Measurements from ENCODE around the gene MYNN. TPM values are rescaled to one million over a fixed set of nuclear protein-coding genes. Genes with fewer than 3 reads are reported as not detected.
A peak's percentile ranks its signal among the peaks of the same experiment; 100 is the strongest.

MYNN gene
- total and polyA plus RNA-seq, 2 of the 13 experiments (the other 11 are each of a cell fraction or from before 2014, with no cell fraction given): 10.4 to 17.6 TPM

GRCh38 chr3:169771497-169772304 is 1.5 kb upstream of the MYNN start (continued):
- TF ChIP-seq ZBTB25 (CRISPR knock-in tag; IDR thresholded peaks at IDR 0.05) (0 out of 2 replicates have a peak, but pooled peaks have one; percentile 53), FOXJ3 (CRISPR knock-in tag; IDR thresholded peaks at IDR 0.05; ENCODE audit: borderline replicate concordance) (peak; percentile 46; the same call in 1 of the 2 replicates), ISL2 (CRISPR knock-in tag; IDR thresholded peaks at IDR 0.05) (no peak), MBD4 (IDR thresholded peaks at IDR 0.05; ENCODE audit: borderline replicate concordance, low read length) (peak; percentile 87; the same call in 1 of the 2 replicates), SETDB1 (CRISPR knock-in tag; IDR thresholded peaks at IDR 0.05; ENCODE audit: borderline replicate concordance) (no peak), RXRA (CRISPR knock-in tag; IDR thresholded peaks at IDR 0.05) (no peak), NKX3-1 (CRISPR knock-in tag; IDR thresholded peaks at IDR 0.05) (0 out of 2 replicates have a peak, but pooled peaks have one; percentile 51), ZNF362 (CRISPR knock-in tag; IDR thresholded peaks at IDR 0.05; ENCODE audit: borderline replicate concordance) (peak; percentile 94), HOXA5 (CRISPR knock-in tag; IDR thresholded peaks at IDR 0.05) (no peak), NFIC (IDR thresholded peaks at IDR 0.05; ENCODE audit: low read length) (peak; percentile 82; the same call in 1 of the 2 replicates), NFIB (CRISPR knock-in tag; IDR thresholded peaks at IDR 0.05; ENCODE audit: borderline replicate concordance) (no peak), ZNF790 (CRISPR knock-in tag; IDR thresholded peaks at IDR 0.05; ENCODE audit: borderline replicate concordance) (no peak), ZNF501 (CRISPR knock-in tag; IDR thresholded peaks at IDR 0.05) (0 out of 2 replicates have a peak, but pooled peaks have one; percentile 20), ZNF260 (CRISPR knock-in tag; IDR thresholded peaks at IDR 0.05; ENCODE audit: borderline replicate concordance, low read depth) (no peak), RELA (CRISPR knock-in tag; IDR thresholded peaks at IDR 0.05) (no peak), IRF2 (CRISPR knock-in tag; IDR thresholded peaks at IDR 0.05) (peak; percentile 14; the same call in 1 of the 2 replicates), MLLT10 (CRISPR knock-in tag; IDR thresholded peaks at IDR 0.05) (no peak), ZBTB39 (CRISPR knock-in tag; IDR thresholded peaks at IDR 0.05) (no peak), REPIN1 (CRISPR knock-in tag; IDR thresholded peaks at IDR 0.05; ENCODE audit: borderline replicate concordance, low read depth) (peak; percentile 62; the same call in 1 of the 2 replicates), HNRNPLL (IDR thresholded peaks at IDR 0.05; ENCODE audit: low read depth, low read length, poor library complexity, severe bottlenecking) (peak; percentile 27), PHF8 (CRISPR knock-in tag; IDR thresholded peaks at IDR 0.05) (peak; percentile 41; the same call in 1 of the 2 replicates), HMGXB4 (CRISPR knock-in tag; IDR thresholded peaks at IDR 0.05; ENCODE audit: borderline replicate concordance in 1 of 2, low read depth in 1 of 2) (peak; percentile 96 to 97)
